Activated naive CD4-positive, alpha-beta T cell treated with anti-CD3 and anti-CD28 coated beads for 36 hours (primary cell): ENCODE data around the gene ZBP1. TPM values are rescaled to one million over a fixed set of nuclear protein-coding genes. Genes with fewer than 3 reads are reported as not detected.

Source experiments
- CTCF ChIA-PET: fragments of 350-600 bp; sonication (Branson Sonifier 250); formaldehyde crosslinking; loops from one replicate; lab custom pipeline; 2021; ENCODE audit warnings: antibody characterized with exemption; lab: Charles Lee
- DNase-seq: peaks from one replicate; pipeline ENCODE4 v3.0.0-alpha.2; 2020
- H3K27ac Mint-ChIP-seq: one replicate; pipeline ENCODE4 v1.8.0; 2021; ENCODE audit warnings: mild to moderate bottlenecking, mixed read lengths
- H3K27me3 Mint-ChIP-seq: one replicate; pipeline ENCODE4 v1.8.0; 2021; ENCODE audit warnings: low read depth, mixed read lengths
- H3K36me3 Mint-ChIP-seq: one replicate; pipeline ENCODE4 v1.8.0; 2021; ENCODE audit warnings: low read depth, mixed read lengths
- H3K4me1 Mint-ChIP-seq: one replicate; pipeline ENCODE4 v1.8.0; 2021; ENCODE audit warnings: low read depth, mixed read lengths
- H3K4me3 Mint-ChIP-seq: one replicate; pipeline ENCODE4 v1.8.0; 2021; ENCODE audit warnings: mild to moderate bottlenecking, moderate library complexity, mixed read lengths
- H3K9me3 Mint-ChIP-seq: one replicate; pipeline ENCODE4 v1.8.0; 2021; ENCODE audit warnings: mixed read lengths
- intact Hi-C: fragments of 100-400 bp; cut with micrococcal nuclease; formaldehyde crosslinking; loops from one replicate; pipeline ENCODE4 v1.15.1; 2023
- total RNA-seq, 2 experiments: library from RNA; stranded (reverse); gene quantifications; one replicate each; pipeline ENCODE4 v1.2.3, GENCODE V29; 2021

ZBP1 gene
- total RNA-seq, 2 experiments from 2014 or later, result 0.14 TPM; not detected in 1

- Mint-ChIP-seq H3K27me3 (no peaks in the 10 kb centered on the region), H3K4me3 (no peak overlapping the region), H3K36me3 (peaks cover 11% of the 10 kb centered on the region), H3K27ac (no peak overlapping the region), H3K9me3 (no peaks in the 10 kb centered on the region), H3K4me1 (peaks cover under 1% of the 10 kb centered on the region)
- intact Hi-C loops, result loop anchor here (10.0 kb wide), 1 partner anchor 1197 kb away; the partner anchor contains the start of gene CASS4
- no peak for DNase-seq
- CTCF ChIA-PET, result interaction anchor here (1.3 kb wide), 1 partner anchor 475 kb away, joined by 3 read pairs; no protein-coding TSS in a partner anchor
Measured at GRCh38 chr20:57611586-57612311, 8.5 kb downstream of the ZBP1 start.

- H3K27ac Mint-ChIP-seq, result no peak overlapping the region
- CTCF ChIA-PET, result no interaction called here
- no peak overlapping the region for H3K4me3 Mint-ChIP-seq
Measured at GRCh38 chr20:57610261-57610952, 9.8 kb downstream of the ZBP1 start.

GRCh38 chr20:57609842-57610167 lies 10.4 kb downstream of the ZBP1 start:
- H3K9me3 Mint-ChIP-seq, result no peaks in the 10 kb centered on the region
- peaks cover 9% of the 10 kb centered on the region for H3K36me3 Mint-ChIP-seq
- peaks cover 6% of the 10 kb centered on the region for H3K4me1 Mint-ChIP-seq
- CTCF ChIA-PET, result no interaction called here
- intact Hi-C loops, result loop anchor here (10.0 kb wide), 1 partner anchor 1195 kb away; the partner anchor contains the start of gene CASS4
- H3K4me3 Mint-ChIP-seq, result no peak overlapping the region
- H3K27ac Mint-ChIP-seq, result no peak overlapping the region
- no peak for DNase-seq
- no peaks in the 10 kb centered on the region for H3K27me3 Mint-ChIP-seq

More at GRCh38 chr20:57610261-57610952, 9.8 kb downstream of the ZBP1 start:
- H3K9me3 Mint-ChIP-seq, result no peaks in the 10 kb centered on the region
- intact Hi-C loops, result loop anchor here (10.0 kb wide), 1 partner anchor 1196 kb away; the partner anchor contains the start of gene CASS4
- no peak for DNase-seq
- H3K36me3 Mint-ChIP-seq, result peaks cover 11% of the 10 kb centered on the region
- peaks cover 1% of the 10 kb centered on the region for H3K4me1 Mint-ChIP-seq
- H3K27me3 Mint-ChIP-seq, result no peaks in the 10 kb centered on the region

GRCh38 chr20:57609086-57609841 lies 11.0 kb downstream of the ZBP1 start:
- H3K4me1 Mint-ChIP-seq, result peaks cover 6% of the 10 kb centered on the region
- intact Hi-C loops, result no loop called here
- no peak overlapping the region for H3K27ac Mint-ChIP-seq
- no peaks in the 10 kb centered on the region for H3K27me3 Mint-ChIP-seq
- DNase-seq, result no peak
- peaks cover 6% of the 10 kb centered on the region for H3K36me3 Mint-ChIP-seq
- no peaks in the 10 kb centered on the region for H3K9me3 Mint-ChIP-seq
- CTCF ChIA-PET, result no interaction called here
- H3K4me3 Mint-ChIP-seq, result no peak overlapping the region

GRCh38 chr20:57608516-57608915 lies 11.7 kb downstream of the ZBP1 start:
- Mint-ChIP-seq H3K9me3 (no peaks in the 10 kb centered on the region), H3K27ac (no peak overlapping the region), H3K4me1 (peaks cover 6% of the 10 kb centered on the region), H3K36me3 (peaks cover 5% of the 10 kb centered on the region), H3K27me3 (no peaks in the 10 kb centered on the region), H3K4me3 (no peak overlapping the region)
- intact Hi-C loops, result no loop called here
- no peak for DNase-seq
- CTCF ChIA-PET, result interaction anchor here (1.1 kb wide), 1 partner anchor 12 kb away, joined by 3 read pairs; no protein-coding TSS in a partner anchor

- intact Hi-C loops, result no loop called here
- H3K27ac Mint-ChIP-seq, result no peak overlapping the region
- H3K27me3 Mint-ChIP-seq, result no peaks in the 10 kb centered on the region
- no peak overlapping the region for H3K4me3 Mint-ChIP-seq
- DNase-seq, result no peak
- peaks cover 8% of the 10 kb centered on the region for H3K4me1 Mint-ChIP-seq
- H3K36me3 Mint-ChIP-seq, result peaks cover 5% of the 10 kb centered on the region
- no peaks in the 10 kb centered on the region for H3K9me3 Mint-ChIP-seq
- CTCF ChIA-PET, result interaction anchor here (0.9 to 1.8 kb wide), 3 partner anchors 10 to 86 kb away, joined by 3 to 5 read pairs (median 5); no protein-coding TSS in a partner anchor
Measured at GRCh38 chr20:57605878-57606277, 14.3 kb downstream of the ZBP1 start.

GRCh38 chr20:57605045-57605444 lies 15.2 kb downstream of the ZBP1 start:
- Mint-ChIP-seq H3K27ac (no peak overlapping the region), H3K4me1 (peaks cover 8% of the 10 kb centered on the region), H3K4me3 (no peak overlapping the region), H3K9me3 (no peaks in the 10 kb centered on the region), H3K36me3 (peaks cover 3% of the 10 kb centered on the region), H3K27me3 (no peaks in the 10 kb centered on the region)
- intact Hi-C loops, result no loop called here
- CTCF ChIA-PET, result interaction anchor here (1.8 kb wide), 1 partner anchor 24 kb away, joined by 5 read pairs; no protein-coding TSS in a partner anchor
- DNase-seq, result no peak

GRCh38 chr20:57603120-57603519 lies 17.1 kb downstream of the ZBP1 start:
- no peaks in the 10 kb centered on the region for H3K9me3 Mint-ChIP-seq
- intact Hi-C loops, result no loop called here
- CTCF ChIA-PET, result interaction anchor here (2.1 kb wide), 1 partner anchor 16 kb away, joined by 5 read pairs; the partner anchor contains the start of gene ZBP1
- no peak for DNase-seq
- no peaks in the 10 kb centered on the region for H3K27me3 Mint-ChIP-seq
- no peak overlapping the region for H3K27ac Mint-ChIP-seq
- H3K36me3 Mint-ChIP-seq, result peaks cover 2% of the 10 kb centered on the region
- H3K4me1 Mint-ChIP-seq, result peaks cover 8% of the 10 kb centered on the region
- H3K4me3 Mint-ChIP-seq, result no peak overlapping the region

- intact Hi-C loops, result no loop called here
- Mint-ChIP-seq H3K4me1 (peaks cover 8% of the 10 kb centered on the region), H3K4me3 (no peak overlapping the region), H3K27me3 (no peaks in the 10 kb centered on the region), H3K9me3 (no peaks in the 10 kb centered on the region), H3K27ac (no peak overlapping the region), H3K36me3 (no peaks in the 10 kb centered on the region)
- CTCF ChIA-PET, result interaction anchor here (0.8 to 2.1 kb wide), 7 partner anchors 18 to 608 kb away, joined by 3 to 9 read pairs (median 4); partner anchors contain the start of gene ZBP1
- no peak for DNase-seq
Measured at GRCh38 chr20:57601737-57602136, 18.5 kb downstream of the ZBP1 start.

GRCh38 chr20:57601211-57601570 lies 19.0 kb downstream of the ZBP1 start:
- Mint-ChIP-seq H3K4me1 (peaks cover 8% of the 10 kb centered on the region), H3K9me3 (no peaks in the 10 kb centered on the region), H3K4me3 (no peak overlapping the region), H3K27ac (no peak overlapping the region), H3K36me3 (no peaks in the 10 kb centered on the region), H3K27me3 (no peaks in the 10 kb centered on the region)
- no peak for DNase-seq
- CTCF ChIA-PET, result interaction anchor here (0.8 to 2.1 kb wide), 6 partner anchors 18 to 609 kb away, joined by 3 to 9 read pairs (median 4); partner anchors contain the start of gene ZBP1
- intact Hi-C loops, result no loop called here

GRCh38 chr20:57600320-57601210 lies 19.7 kb downstream of the ZBP1 start:
- H3K9me3 Mint-ChIP-seq, result no peaks in the 10 kb centered on the region
- DNase-seq, result no peak
- intact Hi-C loops, result no loop called here
- peaks cover 8% of the 10 kb centered on the region for H3K4me1 Mint-ChIP-seq
- no peak overlapping the region for H3K4me3 Mint-ChIP-seq
- CTCF ChIA-PET, result interaction anchor here (0.8 to 1.7 kb wide), 3 partner anchors 26 to 86 kb away, joined by 3 to 5 read pairs (median 4); no protein-coding TSS in a partner anchor
- H3K27ac Mint-ChIP-seq, result no peak overlapping the region
- no peaks in the 10 kb centered on the region for H3K36me3 Mint-ChIP-seq
- H3K27me3 Mint-ChIP-seq, result no peaks in the 10 kb centered on the region
